RWPE1 (cell line): ENCODE measurements around the gene FRZB.

ENCODE experiments used
- CTCF ChIA-PET: fragments of 350-600 bp; sonication (Branson Sonifier 250); formaldehyde crosslinking; extraction: SDS; loops from one replicate; lab custom pipeline; 2021; lab: Yijun Ruan, JAX
- POLR2A ChIA-PET: fragments of 400-600 bp; formaldehyde crosslinking; extraction: SDS; loops from one replicate; lab custom pipeline; 2020; ENCODE audit warnings: antibody characterized with exemption; ENCODE audit not compliant: low non-redundant PET; lab: Yijun Ruan, JAX
- DNase-seq: peaks from one replicate; pipeline ENCODE4 v3.0.0; 2012; ENCODE audit warnings: low spot score
- H3K27ac ChIP-seq: fragments of 450-650 bp; 2 replicates; pipeline ENCODE4 v1.5.1; 2017
- TF ChIP-seq, protein P1 (sequence below): fragments of 450-650 bp; conservative IDR thresholded peaks from 2 replicates; pipeline ENCODE4 v1.5.1; 2017; ENCODE audit warnings: low read depth, mild to moderate bottlenecking

FRZB gene

DNA sequence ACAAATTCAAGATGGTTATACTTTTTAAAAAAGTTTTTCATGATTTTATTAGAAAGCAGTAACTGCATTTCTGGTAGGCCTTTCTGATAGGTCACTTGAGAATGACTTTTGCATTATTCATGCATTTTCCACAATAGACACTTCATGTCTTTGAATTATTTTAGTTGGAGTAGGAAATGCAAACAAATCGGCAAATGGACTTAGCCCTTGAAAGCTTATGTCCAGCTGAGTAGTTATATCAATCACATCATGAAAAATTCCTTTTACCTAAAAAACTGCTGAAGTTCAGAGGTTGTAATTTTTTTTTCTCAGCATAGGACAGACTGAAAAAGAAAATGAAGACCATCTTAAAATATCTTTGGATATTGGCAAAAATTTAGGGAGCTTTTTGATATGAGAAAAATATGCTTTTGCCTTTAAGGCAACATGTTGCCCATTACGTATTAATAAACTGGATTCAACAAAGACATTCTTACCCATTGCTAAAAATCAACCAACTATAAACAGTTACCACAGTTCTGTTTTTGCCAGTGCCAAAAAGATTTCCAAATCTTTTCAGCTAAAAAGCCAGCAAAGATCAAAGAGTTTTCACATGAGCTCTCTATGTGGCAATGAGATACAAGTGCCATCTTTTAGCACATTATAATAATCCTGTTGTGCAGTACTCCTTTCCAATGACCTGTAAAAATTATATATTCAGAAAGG is 45.5 kb upstream of the FRZB start:
- TF ChIP-seq, protein P1, sequence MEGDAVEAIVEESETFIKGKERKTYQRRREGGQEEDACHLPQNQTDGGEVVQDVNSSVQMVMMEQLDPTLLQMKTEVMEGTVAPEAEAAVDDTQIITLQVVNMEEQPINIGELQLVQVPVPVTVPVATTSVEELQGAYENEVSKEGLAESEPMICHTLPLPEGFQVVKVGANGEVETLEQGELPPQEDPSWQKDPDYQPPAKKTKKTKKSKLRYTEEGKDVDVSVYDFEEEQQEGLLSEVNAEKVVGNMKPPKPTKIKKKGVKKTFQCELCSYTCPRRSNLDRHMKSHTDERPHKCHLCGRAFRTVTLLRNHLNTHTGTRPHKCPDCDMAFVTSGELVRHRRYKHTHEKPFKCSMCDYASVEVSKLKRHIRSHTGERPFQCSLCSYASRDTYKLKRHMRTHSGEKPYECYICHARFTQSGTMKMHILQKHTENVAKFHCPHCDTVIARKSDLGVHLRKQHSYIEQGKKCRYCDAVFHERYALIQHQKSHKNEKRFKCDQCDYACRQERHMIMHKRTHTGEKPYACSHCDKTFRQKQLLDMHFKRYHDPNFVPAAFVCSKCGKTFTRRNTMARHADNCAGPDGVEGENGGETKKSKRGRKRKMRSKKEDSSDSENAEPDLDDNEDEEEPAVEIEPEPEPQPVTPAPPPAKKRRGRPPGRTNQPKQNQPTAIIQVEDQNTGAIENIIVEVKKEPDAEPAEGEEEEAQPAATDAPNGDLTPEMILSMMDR: no peak
- POLR2A ChIA-PET: no interaction called here
- CTCF ChIA-PET: interaction anchor here (0.8 kb wide), 1 partner anchor 19 kb away, joined by 4 read pairs; no protein-coding TSS in a partner anchor
- no peak overlapping the region for H3K27ac ChIP-seq
- DNase-seq: no peak

DNA sequence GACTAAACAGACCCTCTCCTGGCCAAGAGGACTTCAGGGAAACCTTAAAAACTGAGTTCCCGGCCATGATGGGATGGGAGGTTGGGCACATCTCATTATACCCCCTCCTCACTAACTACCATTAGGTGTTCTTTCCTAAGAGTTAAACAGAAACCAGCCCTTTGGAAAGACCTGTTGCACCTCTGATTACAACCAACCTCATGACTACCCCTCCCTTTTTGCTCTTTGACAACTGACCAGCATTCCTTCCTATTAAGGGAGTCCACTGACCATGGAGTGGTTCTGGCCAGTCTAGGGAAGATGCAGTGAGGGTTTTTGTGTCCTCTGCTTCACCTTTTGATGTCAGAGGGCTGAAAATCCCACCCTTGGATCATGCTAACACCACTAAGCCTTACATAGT is 44.5 kb upstream of the FRZB start:
- ChIA-PET POLR2A (no interaction called here), CTCF (interaction anchor here (0.6 kb wide), 1 partner anchor 189 kb away, joined by 3 read pairs; no protein-coding TSS in a partner anchor)
- H3K27ac ChIP-seq: no peak overlapping the region

DNA sequence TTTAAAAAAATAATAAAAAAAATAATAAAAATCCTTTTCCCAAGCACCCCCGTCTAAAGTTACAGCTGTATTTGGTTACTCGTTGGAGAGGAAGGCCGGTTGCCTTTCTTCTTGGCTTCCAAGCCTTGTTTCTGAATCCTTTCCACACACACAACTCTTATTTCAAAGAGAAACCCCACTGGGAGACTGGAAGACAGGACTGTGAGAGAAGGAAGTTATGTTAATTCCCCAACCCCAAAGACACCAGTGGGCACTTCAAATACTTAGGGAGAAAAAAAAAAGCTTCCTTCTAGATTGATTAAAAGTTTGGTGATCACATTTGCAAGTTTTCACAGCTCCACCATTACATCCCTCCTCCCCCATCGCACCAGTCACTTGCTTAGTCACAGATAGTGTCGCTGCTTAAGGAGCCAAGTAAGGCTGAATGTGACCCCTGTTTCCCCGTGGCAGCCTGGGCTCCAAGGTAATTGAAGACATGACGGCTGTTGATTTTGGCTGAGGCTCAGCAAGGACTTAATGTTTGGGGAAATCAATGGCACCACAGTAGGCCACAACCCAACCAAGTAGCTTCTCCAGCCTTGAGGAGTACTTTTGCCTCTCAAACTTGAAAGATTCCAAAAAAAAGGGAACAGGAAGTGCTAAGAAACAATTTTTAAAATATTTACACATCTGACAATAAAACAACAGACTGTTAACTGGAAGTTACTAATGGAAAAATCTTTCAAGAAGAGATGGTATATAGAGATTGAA is 40.8 kb upstream of the FRZB start:
- TF ChIP-seq, protein P1: no peak
- CTCF ChIA-PET: interaction anchor here (0.6 kb wide), 2 partner anchors 100 to 720 kb away, joined by 3 read pairs; no protein-coding TSS in a partner anchor
- POLR2A ChIA-PET: no interaction called here
- no peak for DNase-seq
- no peak overlapping the region for H3K27ac ChIP-seq

More for the DNA sequence above, 44.5 kb upstream of the FRZB start:
- TF ChIP-seq, protein P1: no peak
- DNase-seq: no peak

DNA sequence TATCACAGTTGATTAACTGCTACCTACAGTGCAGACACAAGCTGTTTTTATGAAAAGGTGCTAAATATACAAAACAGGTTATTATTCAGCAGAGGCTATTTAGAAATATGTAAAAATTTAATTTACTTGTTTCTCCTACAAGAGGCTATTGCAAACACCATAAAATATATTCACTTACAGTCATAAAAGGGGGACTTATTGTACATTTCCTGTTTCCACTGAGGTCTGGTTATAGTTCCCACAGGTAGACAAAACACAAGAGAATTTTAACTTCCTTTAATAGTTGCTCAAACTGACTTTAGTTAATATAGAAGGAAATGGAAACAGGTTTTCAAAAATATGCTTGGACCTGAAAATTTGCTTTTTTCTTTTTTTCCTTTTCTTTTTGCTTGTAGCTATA is 40.0 kb upstream of the FRZB start:
- H3K27ac ChIP-seq: no peak overlapping the region
- DNase-seq: no peak
- ChIA-PET POLR2A (no interaction called here), CTCF (interaction anchor here (0.6 kb wide), 1 partner anchor 719 kb away, joined by 3 read pairs; no protein-coding TSS in a partner anchor)
- TF ChIP-seq, protein P1: no peak

DNA sequence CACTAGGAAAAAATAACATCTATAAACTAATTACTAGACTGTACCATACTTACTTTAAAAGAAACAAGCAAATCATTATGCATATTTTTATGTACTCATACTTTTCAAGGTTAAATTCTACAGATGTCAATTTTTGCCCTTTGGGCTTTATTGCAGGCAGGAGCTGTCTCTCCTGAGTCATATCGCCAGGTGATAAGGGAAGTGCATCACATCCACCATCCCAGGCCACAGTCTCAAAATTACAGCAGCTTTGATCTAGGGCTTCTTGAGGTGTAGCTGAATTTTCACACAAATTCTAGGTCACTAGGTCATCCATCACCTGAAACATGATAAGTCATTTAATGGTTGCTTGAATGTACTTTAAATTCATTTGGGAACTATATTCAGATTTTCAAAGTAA is 38.4 kb upstream of the FRZB start:
- no peak for DNase-seq
- ChIA-PET POLR2A (no interaction called here), CTCF (no interaction called here)
- no peak overlapping the region for H3K27ac ChIP-seq
- TF ChIP-seq, protein P1: no peak

DNA sequence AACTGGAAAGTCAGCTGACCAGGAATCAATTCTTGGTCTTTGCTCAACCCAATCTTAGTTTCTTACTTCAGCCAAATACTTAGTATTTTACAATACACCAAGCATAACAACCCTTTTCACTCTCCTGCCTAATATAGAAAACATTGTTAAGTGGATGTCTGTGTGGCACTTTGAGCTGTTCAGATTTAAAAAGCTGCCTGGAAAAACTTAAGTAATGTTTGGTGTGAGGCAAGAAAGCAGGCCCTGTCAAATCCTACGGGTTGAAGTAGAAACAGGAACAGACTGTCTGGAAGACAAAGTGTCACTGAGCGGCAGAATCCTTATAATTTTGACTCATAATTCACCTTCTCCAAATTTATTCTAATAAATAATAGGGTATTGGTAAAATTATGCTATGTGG is 37.1 kb upstream of the FRZB start:
- no peak overlapping the region for H3K27ac ChIP-seq
- CTCF ChIA-PET: no interaction called here
- POLR2A ChIA-PET: no interaction called here
- no peak for DNase-seq
- TF ChIP-seq, protein P1: no peak
